Pancreas (tissue), 10 donors: ENCODE measurements around the gene NME1. TPM values are rescaled to one million over a fixed set of nuclear protein-coding genes. Genes with fewer than 3 reads are reported as not detected.

Source experiments
- ATAC-seq, 4 donors: fragments of 200-7000 bp; cut with Tn5 transposase; one replicate each; pipeline versions ENCODE4 v1.8.0 to v1.9.1; 2020; ENCODE audit warnings: mild to moderate bottlenecking in 4 of 4, moderate library complexity in 4 of 4
- DNase-seq, 6 donors: peaks; one replicate each; pipeline ENCODE4 v3.0.0-alpha.2; 2020
- FAIRE-seq: peaks from 2 replicates; lab custom pipeline; 2012; peaks lifted over from hg19 to GRCh38; lab: Jason Lieb, UNC
- H3K27ac ChIP-seq, 4 donors: fragments of 200-600 bp; sonication (generic); 1 replicate in 3 of 4; 2 replicates in 1 of 4; pipeline versions ENCODE4 v1.5.0 to v1.8.0; 2020
- H3K27me3 ChIP-seq, 4 donors: fragments of 200-600 bp; one replicate each; pipeline ENCODE4 v1.8.0; 2021
- H3K36me3 ChIP-seq, 3 donors: fragments of 200-600 bp; sonication (generic) in 1 of 3; one replicate each; pipeline versions ENCODE4 v1.5.0 to v1.8.0; 2020 to 2021
- H3K4me1 ChIP-seq, 3 donors: fragments of 200-600 bp; one replicate each; pipeline ENCODE4 v1.8.0; 2021
- H3K4me3 ChIP-seq, 4 donors: fragments of 200-600 bp; sonication (generic) in 2 of 4; one replicate each; pipeline versions ENCODE4 v1.5.0 to v1.8.0; 2020 to 2021
- H3K9me3 ChIP-seq, 4 donors: fragments of 200-600 bp; one replicate each; pipeline ENCODE4 v1.8.0; 2021
- CTCF ChIP-seq, 4 donors: fragments of 200-600 bp; sonication (generic) in 3 of 4; IDR thresholded peaks; one replicate each; pipeline versions ENCODE4 v1.5.0 to v1.8.0; 2021; ENCODE audit warnings: antibody characterized with exemption in 4 of 4
- WGBS, 2 donors: extraction: QIAGEN DNeasy Blood & Tissue Kit; methylation state at CpG; one replicate each; pipeline ENCODE4 v1.1.7; 2013; 5-methylcytosine and 5-hydroxymethylcytosine counted together
- intact Hi-C, 3 donors: fragments of 100-400 bp; cut with DNase I; formaldehyde crosslinking; loops; one replicate each; pipeline versions ENCODE4 v1.11.1 to v1.14.2; 2022
- polyA plus RNA-seq, 2 donors: library from polyadenylated mRNA; stranded (reverse); fragments of 200-250 nt; gene quantifications; one replicate each; pipeline ENCODE4 v1.2.3, GENCODE V29; 2013
- total RNA-seq, 6 donors: library from RNA; stranded (reverse); fragmentation: NEBNext Ultra II Directional in 4 of 6; extraction: Animal tissue kit (Norgen Biotek cat#: 25700) in 4 of 6; gene quantifications; one replicate each; pipeline versions ENCODE4 v1.2.1 to v1.2.4, GENCODE V29; 2021 to 2023
- donor health status: healthy with polysubstance abuse.
- donor health status: DM: no; HTN: no; CAD: no; lungs with moderate emphysema.
- donor health status: DM: no; HTN: no; CAD: no.
- donor health status: control.
- donor health status: control.
- donor health status: Bipolar disorder and iron deficiency.
- donor health status: DM: yes; HTN: yes; CAD: no.
- donor health status: DM: no; HTN: no; CAD: no.
- donor health status: DM: no; HTN: no; CAD: no.
- donor health status: DM: yes; HTN: yes; CAD: no.

NME1 gene
- total and polyA plus RNA-seq, 8 donors: 15.6 to 57.1 (median 39.5) TPM

GRCh38 chr17:51118330-51119195 lies 34.8 kb upstream of the NME1 start:
- TF ChIP-seq CTCF (IDR thresholded peaks at IDR 0.05): no peak
- Histone ChIP-seq H3K27ac (peak overlapping the region; percentile 98 to 100 (median 99)), H3K4me1 (peaks cover 5 to 28% (median 9%) of the 10 kb centered on the region in 3 donors), H3K27me3 (no peaks in the 10 kb centered on the region), H3K36me3 (no peaks in the 10 kb centered on the region), H3K9me3 (no peaks in the 10 kb centered on the region), H3K4me3 (peak overlapping the region; percentile 79 to 99 (median 94))
- intact Hi-C loops: no loop called here
- DNase-seq (peak; percentile 72 to 92 (median 89)), FAIRE-seq (no peak), ATAC-seq (peak; percentile 32 to 59 (median 42))
- 8 to 18% methylated on average over 13 to 14 of the region's 14 CpGs for WGBS, 2 donors

GRCh38 chr17:51119415-51120356 lies 33.7 kb upstream of the NME1 start:
- Histone ChIP-seq H3K27ac (peak overlapping the region; percentile 98 to 100 (median 99)), H3K4me3 (peak overlapping the region; percentile 79 to 99 (median 94)), H3K27me3 (no peaks in the 10 kb centered on the region), H3K36me3 (no peaks in the 10 kb centered on the region), H3K9me3 (no peaks in the 10 kb centered on the region), H3K4me1 (peaks cover 3 to 23% (median 5%) of the 10 kb centered on the region in 3 donors)
- intact Hi-C loops: no loop called here
- ATAC-seq (peak; percentile 2 to 22 (median 8)), DNase-seq (peak; percentile 49 to 85 (median 63)), FAIRE-seq (no peak)
- no peak for TF ChIP-seq CTCF (IDR thresholded peaks at IDR 0.05)
- WGBS, 2 donors: 0 to 1% methylated on average over 46 to 49 of the region's 49 CpGs

- Histone ChIP-seq H3K27me3 (no peaks in the 10 kb centered on the region), H3K9me3 (no peaks in the 10 kb centered on the region), H3K4me3 (peak overlapping the region; percentile 79 to 99 (median 94)), H3K36me3 (no peaks in the 10 kb centered on the region), H3K4me1 (peaks cover 0 to 24% (median 5%) of the 10 kb centered on the region in 3 donors), H3K27ac (peak overlapping the region; percentile 98 to 100 (median 99))
- peak in 1 of 6 donors; percentile 64 for DNase-seq
- peak; percentile 2 to 27 (median 6) for ATAC-seq
- FAIRE-seq: no peak
- 0% methylated on average over 35 to 42 of the region's 42 CpGs for WGBS, 2 donors
- no peak for TF ChIP-seq CTCF (IDR thresholded peaks at IDR 0.05)
- intact Hi-C loops: no loop called here
Observed at GRCh38 chr17:51120357-51120738, 33.0 kb upstream of the NME1 start.

GRCh38 chr17:51120739-51121619 lies 32.4 kb upstream of the NME1 start, which contains the start of gene SPAG9:
Gene SPAG9 (minus strand): TSS chr17:51120868. CDS start chr17:51120656, 212 bp downstream.
- TF ChIP-seq CTCF (IDR thresholded peaks at IDR 0.05): no peak
- H3K36me3 ChIP-seq: no peaks in the 10 kb centered on the region
- peak; percentile 94 to 96 (median 94) for DNase-seq
- H3K4me1 ChIP-seq: peaks cover 0 to 27% (median 10%) of the 10 kb centered on the region in 3 donors
- intact Hi-C loops: no loop called here
- no peaks in the 10 kb centered on the region for H3K9me3 ChIP-seq
- H3K27ac ChIP-seq: peak within 1 kb of the TSS; percentile 98 to 100 (median 99)
- H3K27me3 ChIP-seq: no peaks in the 10 kb centered on the region
- peak; percentile 69 to 84 (median 76) for ATAC-seq
- H3K4me3 ChIP-seq: peak within 1 kb of the TSS; percentile 79 to 99 (median 94)
- no peak for FAIRE-seq
- WGBS, 2 donors: 0 to 1% methylated on average over 55 to 68 of the region's 68 CpGs
